PFSK-1 (cell line): ENCODE measurements around the gene CFAP61.
A peak's percentile ranks its signal among the peaks of the same experiment; 100 is the strongest.

ENCODE experiments used
- POLR2AphosphoS5 ChIP-seq: IDR thresholded peaks from 2 replicates; pipeline ENCODE4 v1.6.1; 2012; ENCODE audit warnings: low read depth, mild to moderate bottlenecking, control low read depth, low read length, moderate library complexity
- TAF1 ChIP-seq: IDR thresholded peaks from 2 replicates; pipeline ENCODE4 v1.6.1; 2012; ENCODE audit warnings: low read length, control low read depth, borderline replicate concordance; ENCODE audit not compliant: insufficient read depth

- TF ChIP-seq POLR2AphosphoS5 (peak; percentile 26), TAF1 (no peak)
Measured at GRCh38 chr20:20003031-20003954, 49.0 kb upstream of the CFAP61 start.
